ENCODE measurements around the gene NEU3. TPM values are rescaled to one million over a fixed set of nuclear protein-coding genes. Genes with fewer than 3 reads are reported as not detected.
A peak's percentile ranks its signal among the peaks of the same experiment; 100 is the strongest.

NEU3 gene
- total RNA-seq, 1 donor from 2014 or later, result 5.6 TPM

GRCh38 chr11:75022296-75022695, 33.6 kb downstream of the NEU3 start:
- DNase-seq (ENCODE audit: extremely low spot score in 2 of 2), result no peak
- Histone ChIP-seq H3K9me3 (no peaks in the 10 kb centered on the region), H3K4me1 (no peaks in the 10 kb centered on the region)

DNA sequence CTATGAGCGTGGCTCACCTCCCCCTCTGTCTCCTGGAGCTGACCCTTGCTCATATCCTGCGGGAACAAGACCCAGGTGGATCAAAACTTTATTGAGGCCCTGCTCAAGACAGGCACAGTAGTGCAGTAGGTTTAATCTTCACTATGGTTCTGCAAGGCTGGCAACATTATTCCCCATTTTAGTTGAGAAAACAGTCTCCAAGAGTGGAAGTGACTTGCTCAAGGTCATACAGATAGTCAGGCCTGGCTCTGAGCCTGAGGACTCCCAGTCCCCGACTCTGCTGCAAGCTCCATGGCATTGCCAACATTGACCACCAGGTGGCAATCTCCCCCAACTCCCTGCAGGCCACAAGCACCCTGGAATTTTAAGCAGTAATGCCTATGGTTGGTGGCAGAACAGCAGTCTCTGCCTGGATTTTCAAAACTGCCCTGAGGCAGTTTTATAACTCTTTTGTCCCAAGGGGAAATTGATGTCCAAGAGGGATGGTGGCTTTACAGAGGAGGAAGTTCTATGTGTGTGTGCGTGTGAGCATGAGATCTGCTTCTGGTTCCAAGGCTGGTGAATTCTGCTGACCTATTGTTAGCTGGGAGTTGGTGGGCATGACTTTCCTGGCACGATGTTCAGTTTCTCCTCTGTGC, 34.1 kb downstream of the NEU3 start:
- Histone ChIP-seq H3K27ac (no peak overlapping the region), H3K4me3 (no peak overlapping the region), H3K27me3 (no peaks in the 10 kb centered on the region), H3K9me3 (no peaks in the 10 kb centered on the region), H3K36me3 (no peaks in the 10 kb centered on the region), H3K4me1 (no peaks in the 10 kb centered on the region)
- no peak for TF ChIP-seq POLR2A (IDR thresholded peaks at IDR 0.05)
- TF ChIP-seq, protein P1, sequence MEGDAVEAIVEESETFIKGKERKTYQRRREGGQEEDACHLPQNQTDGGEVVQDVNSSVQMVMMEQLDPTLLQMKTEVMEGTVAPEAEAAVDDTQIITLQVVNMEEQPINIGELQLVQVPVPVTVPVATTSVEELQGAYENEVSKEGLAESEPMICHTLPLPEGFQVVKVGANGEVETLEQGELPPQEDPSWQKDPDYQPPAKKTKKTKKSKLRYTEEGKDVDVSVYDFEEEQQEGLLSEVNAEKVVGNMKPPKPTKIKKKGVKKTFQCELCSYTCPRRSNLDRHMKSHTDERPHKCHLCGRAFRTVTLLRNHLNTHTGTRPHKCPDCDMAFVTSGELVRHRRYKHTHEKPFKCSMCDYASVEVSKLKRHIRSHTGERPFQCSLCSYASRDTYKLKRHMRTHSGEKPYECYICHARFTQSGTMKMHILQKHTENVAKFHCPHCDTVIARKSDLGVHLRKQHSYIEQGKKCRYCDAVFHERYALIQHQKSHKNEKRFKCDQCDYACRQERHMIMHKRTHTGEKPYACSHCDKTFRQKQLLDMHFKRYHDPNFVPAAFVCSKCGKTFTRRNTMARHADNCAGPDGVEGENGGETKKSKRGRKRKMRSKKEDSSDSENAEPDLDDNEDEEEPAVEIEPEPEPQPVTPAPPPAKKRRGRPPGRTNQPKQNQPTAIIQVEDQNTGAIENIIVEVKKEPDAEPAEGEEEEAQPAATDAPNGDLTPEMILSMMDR (IDR thresholded peaks at IDR 0.05), result peak; percentile 77 to 86 (median 83)
- no peak for TF ChIP-seq POLR2AphosphoS5 (IDR thresholded peaks at IDR 0.05; ENCODE audit: insufficient read depth in 1 of 2, low read depth in 1 of 2)
- intact Hi-C loops (cut with DNase I), result loop anchor here (10.0 kb wide), 1 partner anchor 222 kb away; the partner anchor contains the start of gene TPBGL
- peak in 1 of 2 donors; percentile 74 for DNase-seq (ENCODE audit: extremely low spot score in 2 of 2)

More at GRCh38 chr11:75022296-75022695, 33.6 kb downstream of the NEU3 start:
- no peak overlapping the region for H3K27ac ChIP-seq
- H3K4me3 ChIP-seq, result no peak overlapping the region
- H3K27me3 ChIP-seq, result no peaks in the 10 kb centered on the region
- no peaks in the 10 kb centered on the region for H3K36me3 ChIP-seq
- intact Hi-C loops (cut with DNase I), result loop anchor here (10.0 kb wide), 1 partner anchor 223 kb away; the partner anchor contains the start of gene TPBGL
- TF ChIP-seq, protein P1 (IDR thresholded peaks at IDR 0.05), result no peak
- TF ChIP-seq POLR2A (IDR thresholded peaks at IDR 0.05) (no peak), POLR2AphosphoS5 (IDR thresholded peaks at IDR 0.05; ENCODE audit: insufficient read depth in 1 of 2, low read depth in 1 of 2) (no peak)

- Histone ChIP-seq H3K27me3 (no peaks in the 10 kb centered on the region), H3K36me3 (no peaks in the 10 kb centered on the region), H3K4me1 (no peaks in the 10 kb centered on the region), H3K9me3 (no peaks in the 10 kb centered on the region), H3K4me3 (no peak overlapping the region), H3K27ac (no peak overlapping the region)
- TF ChIP-seq, protein P1 (IDR thresholded peaks at IDR 0.05), result no peak
- no peak for TF ChIP-seq POLR2A (IDR thresholded peaks at IDR 0.05)
- TF ChIP-seq POLR2AphosphoS5 (IDR thresholded peaks at IDR 0.05; ENCODE audit: insufficient read depth in 1 of 2, low read depth in 1 of 2), result no peak
- intact Hi-C loops (cut with DNase I), result loop anchor here (10.0 kb wide), 1 partner anchor 221 kb away; the partner anchor contains the start of gene TPBGL
- peak in 1 of 2 donors; percentile 58 for DNase-seq (ENCODE audit: extremely low spot score in 2 of 2)
Observed at GRCh38 chr11:75023446-75024067, 34.8 kb downstream of the NEU3 start.

- Histone ChIP-seq H3K9me3 (no peaks in the 10 kb centered on the region), H3K4me3 (no peak overlapping the region), H3K27me3 (no peaks in the 10 kb centered on the region), H3K27ac (no peak overlapping the region), H3K4me1 (no peaks in the 10 kb centered on the region), H3K36me3 (no peaks in the 10 kb centered on the region)
- no peak for TF ChIP-seq POLR2A (IDR thresholded peaks at IDR 0.05)
- TF ChIP-seq POLR2AphosphoS5 (IDR thresholded peaks at IDR 0.05; ENCODE audit: insufficient read depth in 1 of 2, low read depth in 1 of 2), result no peak
- TF ChIP-seq, protein P1 (IDR thresholded peaks at IDR 0.05), result no peak
- DNase-seq (ENCODE audit: extremely low spot score in 2 of 2), result peak in 1 of 2 donors; percentile 19
- intact Hi-C loops (cut with DNase I), result loop anchor here (10.0 kb wide), 1 partner anchor 221 kb away; the partner anchor contains the start of gene TPBGL
Observed at GRCh38 chr11:75024068-75024449, 35.3 kb downstream of the NEU3 start.

Data from vagina (tissue), 2 donors.